Adrenal gland (tissue), 5 donors: ENCODE measurements around the gene KIF1A.

Experiments
- POLR2A ChIP-seq, 2 donors: fragments of 450-650 bp; IDR thresholded peaks; one replicate each; pipeline ENCODE4 v1.6.1; 2017; ENCODE audit warnings: antibody characterized with exemption in 2 of 2, mild to moderate bottlenecking in 2 of 2, moderate library complexity in 1 of 2
- TF ChIP-seq, protein P1 (sequence below), 6 experiments: fragments of 450-650 bp in 4 of 6; fragments of 200-600 bp in 2 of 6; sonication (generic) in 1 of 6; IDR thresholded peaks; 1 replicate in 5 of 6; 2 replicates in 1 of 6; pipeline versions ENCODE4 v1.5.1 to v1.8.0; 2016 to 2021; ENCODE audit warnings: antibody characterized with exemption in 6 of 6, mild to moderate bottlenecking in 2 of 6, moderate library complexity in 1 of 6
- donor health status: DM: no; HTN: no; CAD: no.

DNA sequence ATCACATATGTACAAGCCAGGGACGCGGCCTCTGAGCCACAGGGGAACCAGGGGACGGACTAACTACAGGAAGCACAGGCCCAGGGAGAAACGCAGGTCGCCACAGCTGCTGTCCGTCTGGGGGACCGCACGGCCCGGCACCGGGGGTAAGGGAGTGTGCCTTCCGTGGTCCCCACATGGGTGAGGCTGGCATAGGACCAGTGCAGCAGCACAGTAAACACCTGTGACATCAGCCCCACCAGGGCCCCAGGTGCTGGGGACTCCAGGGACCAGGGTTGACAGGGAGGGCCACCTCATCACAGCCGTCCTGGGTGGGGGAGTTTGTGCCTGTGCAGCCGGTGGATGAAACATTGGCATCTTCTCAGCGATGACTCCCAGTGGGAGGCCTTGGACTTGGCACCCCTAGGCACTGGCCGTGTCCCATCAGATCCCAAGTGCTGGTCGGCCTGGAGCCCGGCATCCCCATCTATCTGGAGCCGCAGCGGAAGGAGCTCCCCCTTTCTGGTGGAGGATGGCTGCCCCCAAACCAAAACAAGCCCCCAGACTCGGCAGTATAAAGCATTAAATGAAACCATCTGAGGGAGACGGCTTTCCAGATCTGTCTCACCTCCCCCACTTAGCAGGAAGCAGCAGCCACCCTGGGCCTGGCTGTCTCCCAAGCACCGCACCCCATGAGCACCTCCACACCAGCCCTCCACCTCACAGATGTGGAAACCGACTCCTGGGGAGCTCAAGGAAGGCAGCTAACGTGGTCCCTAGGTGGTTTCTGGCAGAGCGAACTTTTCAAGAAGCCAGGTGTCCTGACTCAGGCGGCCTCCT is 105.9 kb downstream of the KIF1A start:
- TF ChIP-seq, protein P1, sequence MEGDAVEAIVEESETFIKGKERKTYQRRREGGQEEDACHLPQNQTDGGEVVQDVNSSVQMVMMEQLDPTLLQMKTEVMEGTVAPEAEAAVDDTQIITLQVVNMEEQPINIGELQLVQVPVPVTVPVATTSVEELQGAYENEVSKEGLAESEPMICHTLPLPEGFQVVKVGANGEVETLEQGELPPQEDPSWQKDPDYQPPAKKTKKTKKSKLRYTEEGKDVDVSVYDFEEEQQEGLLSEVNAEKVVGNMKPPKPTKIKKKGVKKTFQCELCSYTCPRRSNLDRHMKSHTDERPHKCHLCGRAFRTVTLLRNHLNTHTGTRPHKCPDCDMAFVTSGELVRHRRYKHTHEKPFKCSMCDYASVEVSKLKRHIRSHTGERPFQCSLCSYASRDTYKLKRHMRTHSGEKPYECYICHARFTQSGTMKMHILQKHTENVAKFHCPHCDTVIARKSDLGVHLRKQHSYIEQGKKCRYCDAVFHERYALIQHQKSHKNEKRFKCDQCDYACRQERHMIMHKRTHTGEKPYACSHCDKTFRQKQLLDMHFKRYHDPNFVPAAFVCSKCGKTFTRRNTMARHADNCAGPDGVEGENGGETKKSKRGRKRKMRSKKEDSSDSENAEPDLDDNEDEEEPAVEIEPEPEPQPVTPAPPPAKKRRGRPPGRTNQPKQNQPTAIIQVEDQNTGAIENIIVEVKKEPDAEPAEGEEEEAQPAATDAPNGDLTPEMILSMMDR (IDR thresholded peaks at IDR 0.05) = no peak
- TF ChIP-seq POLR2A (IDR thresholded peaks at IDR 0.05) = no peak
